Measurements from ENCODE around the gene NTN4.

DNA sequence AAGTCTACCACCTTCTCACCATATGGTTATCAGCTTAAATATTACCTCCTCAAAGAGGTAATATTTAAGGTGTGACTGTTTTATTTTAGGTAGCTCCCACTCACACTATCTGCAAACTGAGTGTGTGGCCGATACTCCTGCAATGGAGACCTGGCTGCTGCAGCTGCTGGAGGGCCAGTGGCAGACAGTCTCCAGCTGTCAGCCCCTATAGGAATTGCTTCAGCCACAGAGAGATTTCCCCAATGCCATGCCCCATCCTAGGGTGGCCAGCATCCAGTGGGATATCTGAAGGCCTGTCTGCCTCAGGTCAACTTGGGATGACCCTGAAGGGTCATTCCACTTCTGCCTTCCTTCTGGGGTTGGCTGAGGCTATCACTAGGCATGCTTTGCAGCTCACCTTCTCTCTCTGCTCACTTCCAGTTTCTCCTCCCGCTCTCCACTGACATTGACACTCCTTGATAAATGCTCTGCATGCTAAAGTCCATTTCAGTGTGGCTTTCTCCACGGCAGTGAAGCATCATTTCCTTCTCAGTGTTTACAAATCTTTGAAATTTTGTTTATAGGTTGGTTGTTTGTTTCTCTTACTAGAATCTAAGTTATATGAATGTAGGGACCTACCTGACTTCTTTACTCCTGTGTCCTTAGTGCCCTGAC, 149.1 kb downstream of the NTN4 start:
- TF ChIP-seq, protein P1, sequence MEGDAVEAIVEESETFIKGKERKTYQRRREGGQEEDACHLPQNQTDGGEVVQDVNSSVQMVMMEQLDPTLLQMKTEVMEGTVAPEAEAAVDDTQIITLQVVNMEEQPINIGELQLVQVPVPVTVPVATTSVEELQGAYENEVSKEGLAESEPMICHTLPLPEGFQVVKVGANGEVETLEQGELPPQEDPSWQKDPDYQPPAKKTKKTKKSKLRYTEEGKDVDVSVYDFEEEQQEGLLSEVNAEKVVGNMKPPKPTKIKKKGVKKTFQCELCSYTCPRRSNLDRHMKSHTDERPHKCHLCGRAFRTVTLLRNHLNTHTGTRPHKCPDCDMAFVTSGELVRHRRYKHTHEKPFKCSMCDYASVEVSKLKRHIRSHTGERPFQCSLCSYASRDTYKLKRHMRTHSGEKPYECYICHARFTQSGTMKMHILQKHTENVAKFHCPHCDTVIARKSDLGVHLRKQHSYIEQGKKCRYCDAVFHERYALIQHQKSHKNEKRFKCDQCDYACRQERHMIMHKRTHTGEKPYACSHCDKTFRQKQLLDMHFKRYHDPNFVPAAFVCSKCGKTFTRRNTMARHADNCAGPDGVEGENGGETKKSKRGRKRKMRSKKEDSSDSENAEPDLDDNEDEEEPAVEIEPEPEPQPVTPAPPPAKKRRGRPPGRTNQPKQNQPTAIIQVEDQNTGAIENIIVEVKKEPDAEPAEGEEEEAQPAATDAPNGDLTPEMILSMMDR (IDR thresholded peaks at IDR 0.05; ENCODE audit: low read length), result no peak
- TF ChIP-seq EZH2 (IDR thresholded peaks at IDR 0.05; ENCODE audit: borderline replicate concordance, low read length), result no peak

Measured in OCI-LY1 (cell line).